Sigmoid colon (tissue), 4 donors: Measurements from ENCODE around the gene NEK6.

Experiments
- EP300 ChIP-seq, 4 donors: sonication (generic); formaldehyde crosslinking; IDR thresholded peaks; one replicate each; pipeline ENCODE4 v1.6.1; 2017; ENCODE audit warnings: antibody characterized with exemption in 4 of 4
- POLR2A ChIP-seq, 2 donors: fragments of 450-650 bp; IDR thresholded peaks; one replicate each; pipeline ENCODE4 v1.6.1; 2016; ENCODE audit warnings: antibody characterized with exemption in 2 of 2, mild to moderate bottlenecking in 2 of 2, moderate library complexity in 2 of 2
- POLR2AphosphoS5 ChIP-seq, 4 donors: sonication (generic); formaldehyde crosslinking; IDR thresholded peaks; one replicate each; pipeline ENCODE4 v1.6.1; 2017; ENCODE audit warnings: antibody characterized with exemption in 4 of 4
- TF ChIP-seq, protein P1 (sequence below), 4 experiments: fragments of 450-650 bp in 3 of 4; fragments of 200-600 bp in 1 of 4; IDR thresholded peaks; one replicate each; pipeline ENCODE4 v1.5.1; 2016 to 2019; ENCODE audit warnings: antibody characterized with exemption in 4 of 4, mild to moderate bottlenecking in 3 of 4, moderate library complexity in 2 of 4

DNA sequence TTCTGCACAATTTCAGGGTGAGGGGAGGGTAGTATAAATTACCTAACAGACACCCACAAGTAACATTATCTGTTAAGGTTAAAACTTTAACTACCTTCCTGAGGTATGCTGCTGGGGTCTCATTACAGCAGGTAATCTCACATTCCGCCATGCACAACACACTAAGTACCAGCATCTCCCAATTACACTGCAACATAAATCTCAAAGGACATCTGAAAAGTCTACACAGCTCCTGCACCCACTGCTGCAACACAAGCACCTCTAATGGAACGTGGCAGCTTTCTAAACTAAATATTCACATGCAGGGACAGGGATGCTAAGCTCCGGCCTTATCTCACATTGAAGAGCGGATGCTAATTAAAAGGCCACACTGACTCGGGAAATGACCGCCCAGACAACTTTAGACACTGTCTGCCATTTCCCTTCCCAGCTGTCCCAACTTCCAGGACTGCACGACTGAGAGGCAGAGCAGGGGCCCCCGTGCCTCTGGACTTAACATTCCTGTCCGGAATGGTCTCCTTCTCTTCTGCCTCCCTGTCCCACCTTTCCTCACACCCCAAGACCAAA, 111.6 kb downstream of the NEK6 start:
- TF ChIP-seq EP300 (IDR thresholded peaks at IDR 0.05) = no peak
- no peak for TF ChIP-seq POLR2A (IDR thresholded peaks at IDR 0.05)
- TF ChIP-seq, protein P1, sequence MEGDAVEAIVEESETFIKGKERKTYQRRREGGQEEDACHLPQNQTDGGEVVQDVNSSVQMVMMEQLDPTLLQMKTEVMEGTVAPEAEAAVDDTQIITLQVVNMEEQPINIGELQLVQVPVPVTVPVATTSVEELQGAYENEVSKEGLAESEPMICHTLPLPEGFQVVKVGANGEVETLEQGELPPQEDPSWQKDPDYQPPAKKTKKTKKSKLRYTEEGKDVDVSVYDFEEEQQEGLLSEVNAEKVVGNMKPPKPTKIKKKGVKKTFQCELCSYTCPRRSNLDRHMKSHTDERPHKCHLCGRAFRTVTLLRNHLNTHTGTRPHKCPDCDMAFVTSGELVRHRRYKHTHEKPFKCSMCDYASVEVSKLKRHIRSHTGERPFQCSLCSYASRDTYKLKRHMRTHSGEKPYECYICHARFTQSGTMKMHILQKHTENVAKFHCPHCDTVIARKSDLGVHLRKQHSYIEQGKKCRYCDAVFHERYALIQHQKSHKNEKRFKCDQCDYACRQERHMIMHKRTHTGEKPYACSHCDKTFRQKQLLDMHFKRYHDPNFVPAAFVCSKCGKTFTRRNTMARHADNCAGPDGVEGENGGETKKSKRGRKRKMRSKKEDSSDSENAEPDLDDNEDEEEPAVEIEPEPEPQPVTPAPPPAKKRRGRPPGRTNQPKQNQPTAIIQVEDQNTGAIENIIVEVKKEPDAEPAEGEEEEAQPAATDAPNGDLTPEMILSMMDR (IDR thresholded peaks at IDR 0.05) = no peak
- no peak for TF ChIP-seq POLR2AphosphoS5 (IDR thresholded peaks at IDR 0.05)
